HCT116 (cell line): ENCODE results near the gene NFE2L2. TPM values are rescaled to one million over a fixed set of nuclear protein-coding genes. Genes with fewer than 3 reads are reported as not detected.
A peak's percentile ranks its signal among the peaks of the same experiment; 100 is the strongest.

ENCODE experiments used
- ATAC-seq: fragments of 200-7000 bp; cut with Tn5 transposase; 2 replicates; pipeline ENCODE4 v1.9.1; 2020; ENCODE audit warnings: mild to moderate bottlenecking, moderate library complexity
- BruUV-seq: library from RNA; stranded (reverse); fragments of 400-500 nt; replicated peaks from 2 replicates; lab custom pipeline; 2021; lab: Mats Ljungman, UMichigan
- CTCF ChIA-PET: fragments of 300-600 bp; sonication (Branson Sonifier 250); formaldehyde crosslinking; loops from one replicate; lab custom pipeline; 2021; ENCODE audit warnings: antibody characterized with exemption; lab: Charles Lee
- POLR2A ChIA-PET: fragments of 300-600, 350-600 bp; sonication (Branson Sonifier 250); formaldehyde crosslinking; loops from one replicate; lab custom pipeline; 2021; ENCODE audit warnings: antibody characterized with exemption; lab: Charles Lee
- RAD21 ChIA-PET, 2 experiments: fragments of 300-600 bp; sonication (Branson Sonifier 250); formaldehyde crosslinking; loops; one replicate each; lab custom pipeline; 2023; ENCODE audit warnings: low total read pairs in 2 of 2; ENCODE audit not compliant: uncharacterized antibody in 2 of 2, unreplicated experiment in 2 of 2, low non-redundant PET in 1 of 2; lab: Charles Lee
- DNase-seq: peaks from one replicate; pipeline ENCODE4 v3.0.0-alpha.2; 2010; ENCODE audit warnings: low read depth, low spot score
- H2AFZ ChIP-seq: fragments of 200-600 bp; shearing (Covaris generic), sonication (generic); 2 replicates; pipeline ENCODE4 v1.6.1; 2017; ENCODE audit warnings: low read depth, mixed run types, mixed read lengths, antibody characterized with exemption, low read length; ENCODE audit not compliant: poor library complexity, severe bottlenecking
- H3K27ac ChIP-seq: 2 replicates; pipeline ENCODE4 v1.5.1; 2012; ENCODE audit warnings: low read depth, low read length
- H3K27me3 ChIP-seq: fragments of 200-600 bp; sonication (generic); 2 replicates; pipeline ENCODE4 v1.6.1; 2016; ENCODE audit warnings: mixed run types, low read length, mixed read lengths; ENCODE audit not compliant: insufficient read depth
- H3K36me3 ChIP-seq, 2 experiments: fragments of 200-500 bp in 1 of 2; fragments of 200-600 bp in 1 of 2; sonication (Bioruptor generic) in 1 of 2; sonication (generic) in 1 of 2; 2 replicates each; pipeline versions ENCODE4 v1.5.1 to v1.6.1; 2014 to 2016; ENCODE audit warnings: low read length in 2 of 2, inconsistent platforms in 1 of 2, mixed read lengths in 1 of 2, mixed run types in 1 of 2; ENCODE audit not compliant: insufficient read depth in 2 of 2, control insufficient read depth in 1 of 2
- H3K4me1 ChIP-seq, 2 experiments: fragments of 200-600 bp in 1 of 2; sonication (generic) in 1 of 2; 2 replicates each; pipeline versions ENCODE4 v1.5.1 to v1.6.1; 2012 to 2017; ENCODE audit warnings: low read length in 2 of 2, inconsistent platforms in 1 of 2, mild to moderate bottlenecking in 1 of 2, mixed read lengths in 1 of 2, mixed run types in 1 of 2, moderate library complexity in 1 of 2; ENCODE audit not compliant: insufficient read depth in 2 of 2, control insufficient read depth in 1 of 2
- H3K4me2 ChIP-seq: fragments of 200-600 bp; sonication (generic); 2 replicates; pipeline ENCODE4 v1.6.1; 2017; ENCODE audit warnings: mixed run types, low read length, mixed read lengths
- H3K4me3 ChIP-seq, 2 experiments: fragments of 200-600 bp in 1 of 2; sonication (generic) in 1 of 2; replicated peaks in 1 of 2; 2 replicates each; pipeline ENCODE4 v1.5.1; 2011 to 2016; ENCODE audit warnings: low read length in 2 of 2, control low read depth in 1 of 2, low read depth in 1 of 2, mild to moderate bottlenecking in 1 of 2, mixed read lengths in 1 of 2, mixed run types in 1 of 2
- H3K79me2 ChIP-seq: fragments of 200-600 bp; sonication (generic); 2 replicates; pipeline ENCODE4 v1.6.1; 2017; ENCODE audit warnings: mild to moderate bottlenecking, mixed run types, low read length, moderate library complexity, mixed read lengths; ENCODE audit not compliant: insufficient read depth
- H3K9ac ChIP-seq: fragments of 200-600 bp; sonication (generic); 2 replicates; pipeline ENCODE4 v1.6.1; 2016; ENCODE audit warnings: low read length, mixed read lengths
- H3K9me2 ChIP-seq: fragments of 200-600 bp; sonication (generic), shearing (Covaris generic); 2 replicates; pipeline ENCODE4 v1.6.1; 2017; ENCODE audit warnings: mixed run types, mild to moderate bottlenecking, moderate library complexity; ENCODE audit not compliant: insufficient read depth
- H3K9me3 ChIP-seq, 2 experiments: fragments of 200-500 bp in 1 of 2; fragments of 200-600 bp in 1 of 2; sonication (Bioruptor generic) in 1 of 2; sonication (generic) in 1 of 2; 2 replicates each; pipeline ENCODE4 v1.6.1; 2014 to 2017; ENCODE audit warnings: low read length in 2 of 2, mixed read lengths in 2 of 2, inconsistent platforms in 1 of 2, low read depth in 1 of 2, mild to moderate bottlenecking in 1 of 2, mixed run types in 1 of 2, moderate library complexity in 1 of 2; ENCODE audit not compliant: control insufficient read depth in 1 of 2, insufficient read depth in 1 of 2
- H4K20me1 ChIP-seq: fragments of 200-600 bp; sonication (generic), shearing (Covaris generic); 2 replicates; pipeline ENCODE4 v1.6.1; 2017; ENCODE audit warnings: mixed run types, mild to moderate bottlenecking, moderate library complexity; ENCODE audit not compliant: insufficient read depth
- CBX3 ChIP-seq: IDR thresholded peaks from 2 replicates; pipeline ENCODE4 v1.6.1; 2012; ENCODE audit warnings: low read depth
- CEBPB ChIP-seq: IDR thresholded peaks from 2 replicates; pipeline ENCODE4 v1.6.1; 2012; ENCODE audit warnings: low read depth
- ELF1 ChIP-seq: IDR thresholded peaks from 2 replicates; pipeline ENCODE4 v1.6.1; 2012; ENCODE audit warnings: low read depth, borderline replicate concordance
- EZH2 ChIP-seq: fragments of 200-600 bp; sonication (generic); IDR thresholded peaks from 2 replicates; pipeline ENCODE4 v1.6.1; 2017; ENCODE audit warnings: antibody characterized with exemption, mixed run types
- EZH2phosphoT487 ChIP-seq: fragments of 200-600 bp; IDR thresholded peaks from 2 replicates; pipeline ENCODE4 v1.6.1; 2018; ENCODE audit warnings: antibody characterized with exemption, borderline replicate concordance
- POLR2AphosphoS5 ChIP-seq: IDR thresholded peaks from 2 replicates; pipeline ENCODE4 v1.6.1; 2011; ENCODE audit warnings: mild to moderate bottlenecking, low read depth, low read length, moderate library complexity
- RAD21 ChIP-seq: IDR thresholded peaks from 2 replicates; pipeline ENCODE4 v1.6.1; 2012; ENCODE audit warnings: low read depth, mild to moderate bottlenecking
- REST ChIP-seq: IDR thresholded peaks from 2 replicates; pipeline ENCODE4 v1.6.1; 2012; ENCODE audit warnings: low read depth
- SIN3A ChIP-seq: IDR thresholded peaks from 2 replicates; pipeline ENCODE4 v1.6.1; 2012; ENCODE audit warnings: low read depth
- SP1 ChIP-seq: IDR thresholded peaks from 2 replicates; pipeline ENCODE4 v1.6.1; 2012; ENCODE audit warnings: low read depth
- SRF ChIP-seq: IDR thresholded peaks from 2 replicates; pipeline ENCODE4 v1.6.1; 2012; ENCODE audit warnings: low read depth
- TCF7L2 ChIP-seq: IDR thresholded peaks from 2 replicates; pipeline ENCODE4 v1.7.0; 2011; ENCODE audit warnings: borderline replicate concordance, inconsistent platforms; ENCODE audit not compliant: insufficient read depth, insufficient read length; ENCODE audit errors: extremely low read depth
- ZFX ChIP-seq: fragments of 450-650 bp; IDR thresholded peaks from 2 replicates; pipeline ENCODE4 v1.6.1; 2017
- ZNF274 ChIP-seq: fragments of 200-500 bp; sonication (Bioruptor generic); IDR thresholded peaks from 2 replicates; pipeline ENCODE4 v1.6.1; 2014; ENCODE audit warnings: mild to moderate bottlenecking, low read depth, low read length, inconsistent platforms
- intact Hi-C: fragments of 100-400 bp; cut with micrococcal nuclease; formaldehyde crosslinking; loops from 2 replicates; pipeline ENCODE4 v1.10.0; 2022
- total RNA-seq: library from RNA; stranded (reverse); gene quantifications from one replicate; pipeline ENCODE4 v1.2.1, GENCODE V29; 2021; ENCODE audit not compliant: unreplicated experiment
- TF ChIP-seq, protein P1 (sequence below): IDR thresholded peaks from 2 replicates; pipeline ENCODE4 v1.6.1; 2012

Gene NFE2L2
- total RNA-seq, 1 experiment from 2014 or later: 106 TPM

DNA sequence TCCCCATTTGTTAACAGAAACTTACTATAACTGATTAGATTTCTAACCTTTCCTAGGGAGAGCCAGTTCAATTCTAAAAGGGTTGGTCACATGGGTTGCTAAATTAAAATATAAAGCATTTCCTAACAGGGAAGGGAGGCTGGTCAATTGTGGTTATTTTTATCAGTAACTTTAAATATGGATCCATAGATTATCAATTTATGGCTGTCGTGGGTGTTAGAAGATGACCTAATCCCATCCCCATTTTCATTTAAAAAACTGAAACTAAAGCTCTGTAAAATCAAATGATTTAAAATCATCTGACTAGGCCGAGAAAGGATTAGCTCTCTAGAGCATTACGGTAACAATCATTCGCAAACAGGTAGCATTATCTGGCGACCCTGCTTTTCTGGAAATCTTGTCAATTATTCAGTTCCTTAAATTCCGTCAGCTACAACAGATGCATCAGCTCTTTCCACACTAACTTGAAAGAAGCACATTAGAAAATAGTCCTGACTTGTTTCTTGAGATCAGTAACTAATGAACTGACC, 52.9 kb downstream of the NFE2L2 start:
- no peak for ATAC-seq
- RAD21 ChIA-PET: no interaction called here

More for the DNA sequence above, 52.9 kb downstream of the NFE2L2 start:
- Histone ChIP-seq H3K27me3 (no peaks in the 10 kb centered on the region), H4K20me1 (peaks cover 30% of the 10 kb centered on the region), H3K4me3 (peak overlapping the region; percentile 67 to 71), H3K27ac (peak overlapping the region; percentile 93), H3K79me2 (peaks cover 56% of the 10 kb centered on the region), H3K4me1 (peaks cover 11 to 19% of the 10 kb centered on the region in 2 experiments), H3K4me2 (peak overlapping the region; percentile 80), H3K9ac (peak overlapping the region; percentile 94), H3K9me3 (no peaks in the 10 kb centered on the region), H3K9me2 (no peaks in the 10 kb centered on the region), H2AFZ (no peak overlapping the region), H3K36me3 (peaks cover 11 to 34% of the 10 kb centered on the region in 2 experiments)
- ChIA-PET POLR2A (interaction anchor here (0.6 to 1.7 kb wide), 10 partner anchors 10 to 56 kb away, joined by 3 to 15 read pairs (median 4); no protein-coding TSS in a partner anchor), CTCF (interaction anchor here (1.0 to 1.4 kb wide), 2 partner anchors 13 to 47 kb away, joined by 3 to 8 read pairs; no protein-coding TSS in a partner anchor)
- TF ChIP-seq RAD21 (no peak), SP1 (no peak), SIN3A (no peak), ZNF274 (no peak), ZFX (no peak), CBX3 (no peak), REST (no peak), ELF1 (no peak), TCF7L2 (no peak), CEBPB (no peak), EZH2 (no peak), EZH2phosphoT487 (no peak), SRF (no peak), POLR2AphosphoS5 (no peak)
- TF ChIP-seq, protein P1, sequence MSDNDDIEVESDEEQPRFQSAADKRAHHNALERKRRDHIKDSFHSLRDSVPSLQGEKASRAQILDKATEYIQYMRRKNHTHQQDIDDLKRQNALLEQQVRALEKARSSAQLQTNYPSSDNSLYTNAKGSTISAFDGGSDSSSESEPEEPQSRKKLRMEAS: no peak
- intact Hi-C loops: loop anchor here (1.0 to 2.0 kb wide), 3 partner anchors 31 to 52 kb away; no protein-coding TSS in a partner anchor
- no peak for DNase-seq
- TSS peak; percentile 94 for BruUV-seq
